HG03457 (cell line): Measurements from ENCODE around the gene ACADVL.
A peak's percentile ranks its signal among the peaks of the same experiment; 100 is the strongest.

ENCODE experiments used
- ATAC-seq: cut with Tn5 transposase; IDR thresholded peaks from one replicate; pipeline ENCODE4 v1.9.1; 2021; ENCODE audit warnings: moderate number of reproducible peaks; ENCODE audit not compliant: unreplicated experiment

The ACADVL gene

GRCh38 chr17:7191069-7191468, 28.7 kb upstream of the ACADVL start:
- ATAC-seq = no peak

DNA sequence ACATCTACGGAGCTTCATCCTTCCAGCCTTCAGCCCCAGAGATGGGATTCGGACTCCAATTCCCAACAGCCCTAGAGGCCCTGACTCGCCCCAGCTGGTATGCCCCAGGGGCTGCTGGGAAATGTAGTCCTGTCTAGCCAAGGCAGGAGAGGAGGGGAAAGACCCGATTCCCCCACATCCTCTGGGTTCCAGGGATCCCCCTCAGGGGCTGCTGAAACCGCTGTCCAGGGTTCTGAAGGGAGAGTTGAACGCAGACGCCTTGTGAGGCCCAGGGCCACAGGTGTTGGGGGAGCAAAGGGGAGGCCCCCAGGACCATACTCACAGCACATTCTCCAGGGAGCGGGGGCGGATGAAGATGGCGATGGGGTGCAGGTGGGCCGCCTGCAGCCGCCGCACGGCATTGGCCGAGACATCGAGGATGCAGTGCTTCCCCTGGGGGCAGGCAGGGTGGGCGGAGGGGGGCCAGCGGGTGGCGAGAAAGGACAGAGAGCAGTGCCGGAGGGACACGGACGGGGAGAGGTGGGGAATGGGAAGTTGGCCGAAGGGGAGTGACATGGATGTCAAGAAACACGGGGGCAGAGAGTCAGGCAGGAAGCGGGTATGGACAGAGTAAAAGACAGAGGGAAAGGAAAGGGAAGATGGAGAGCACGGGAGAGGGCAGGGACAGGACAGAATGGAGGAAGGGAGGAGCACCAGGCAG, 28.0 kb upstream of the ACADVL start:
- no peak for ATAC-seq

- no peak for ATAC-seq
Measured at GRCh38 chr17:7192271-7192937, 27.3 kb upstream of the ACADVL start.

GRCh38 chr17:7195971-7196370, 23.8 kb upstream of the ACADVL start:
- ATAC-seq = no peak

- no peak for ATAC-seq
Measured at GRCh38 chr17:7196651-7197401, 22.9 kb upstream of the ACADVL start.

DNA sequence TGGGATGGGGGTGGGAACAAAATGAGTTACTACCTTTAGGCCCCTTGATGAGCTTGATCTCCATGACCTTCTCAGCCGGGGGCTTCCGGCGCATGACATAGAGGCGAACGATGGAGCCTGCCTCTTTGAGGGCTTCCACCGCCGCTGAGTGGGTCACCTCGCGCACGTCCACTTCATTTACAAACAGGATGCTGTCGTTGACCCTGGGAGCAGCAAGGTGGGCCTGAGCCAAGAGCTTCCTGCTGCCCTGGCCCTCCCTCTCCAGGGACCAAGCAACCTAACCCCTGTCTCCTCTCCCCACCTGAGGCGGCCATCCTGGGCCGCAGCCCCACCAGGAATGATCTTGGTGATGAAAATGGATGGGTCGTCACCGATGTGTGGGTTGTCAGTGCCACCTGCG, 16.3 kb upstream of the ACADVL start:
- ATAC-seq = no peak

- ATAC-seq = no peak
Measured at GRCh38 chr17:7204336-7204735, 15.4 kb upstream of the ACADVL start.

DNA sequence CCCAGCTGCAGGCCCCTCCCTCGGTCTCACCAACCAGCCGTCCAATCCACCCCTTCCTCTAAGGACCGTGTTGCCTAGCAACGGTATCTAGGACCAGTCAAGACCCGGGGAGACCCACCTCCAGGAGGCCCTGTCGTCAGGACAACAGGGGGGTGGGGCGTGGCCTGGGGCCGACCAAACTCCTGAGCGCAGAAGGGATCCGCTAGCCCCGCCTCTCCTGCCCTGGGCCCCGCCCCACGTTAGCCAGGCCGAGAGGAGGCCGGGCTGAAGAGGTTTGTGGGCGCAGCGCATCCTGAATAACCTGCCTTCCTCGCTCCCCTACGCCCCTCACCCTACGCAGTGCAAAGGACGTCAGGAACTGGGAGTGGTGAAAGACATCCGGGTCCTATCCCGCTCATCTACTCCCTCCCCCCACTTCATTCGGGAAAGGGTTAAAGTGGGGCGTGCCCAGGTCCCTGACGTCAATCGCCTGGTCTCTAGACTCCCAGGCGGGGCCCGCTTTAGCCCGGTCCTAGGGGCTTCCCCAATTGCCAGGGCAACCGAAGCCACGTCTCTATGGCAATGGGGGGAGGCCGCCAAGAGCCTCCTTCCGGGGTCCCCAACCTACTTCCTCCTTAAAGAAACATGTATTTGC, 14.8 kb upstream of the ACADVL start:
- ATAC-seq = peak; percentile 57

- ATAC-seq = no peak
Measured at GRCh38 chr17:7205561-7205960, 14.2 kb upstream of the ACADVL start.

DNA sequence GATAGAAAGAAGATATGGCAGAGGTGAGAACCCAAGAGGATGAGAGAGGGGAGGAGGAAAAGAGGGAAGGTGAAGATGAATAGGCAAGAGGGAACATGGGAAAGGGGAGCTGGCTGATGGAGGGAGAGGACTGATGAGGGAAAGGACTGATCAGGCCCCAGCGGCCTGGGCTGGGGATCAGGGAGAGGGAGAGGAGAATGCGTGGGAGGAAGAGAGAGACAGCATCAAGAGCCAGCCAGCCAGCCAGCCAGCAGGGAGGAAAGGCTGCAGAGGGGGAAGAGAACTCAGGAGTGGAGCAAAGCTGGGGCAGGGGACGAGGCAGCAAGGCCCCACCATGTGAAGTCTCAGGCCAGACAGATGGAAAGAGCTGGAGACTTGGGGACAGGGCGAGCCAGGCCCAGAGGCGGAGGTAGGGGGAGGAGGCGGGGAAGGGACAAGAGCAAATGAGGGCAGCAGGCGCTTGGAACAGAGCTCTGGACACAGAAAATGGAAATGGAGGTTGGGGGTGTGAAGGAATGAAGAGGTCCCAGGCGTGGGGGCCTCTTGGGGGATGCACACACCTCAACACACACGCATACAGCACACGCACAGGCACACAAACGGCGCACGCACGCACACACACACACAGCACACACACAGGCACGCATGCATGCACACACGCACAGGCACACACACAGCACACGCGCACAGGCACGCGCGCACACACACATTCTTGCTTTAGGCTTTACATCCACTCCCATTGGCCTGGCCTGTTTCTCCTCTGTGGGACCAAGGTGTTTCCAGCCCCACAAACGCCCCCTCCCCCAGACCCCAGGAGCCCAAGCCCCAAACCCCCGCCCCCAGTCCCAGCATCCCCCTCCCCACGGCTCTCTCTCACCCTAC, 12.4 kb upstream of the ACADVL start:
- ATAC-seq = no peak

GRCh38 chr17:7208027-7208571, 11.6 kb upstream of the ACADVL start:
- ATAC-seq = no peak

DNA sequence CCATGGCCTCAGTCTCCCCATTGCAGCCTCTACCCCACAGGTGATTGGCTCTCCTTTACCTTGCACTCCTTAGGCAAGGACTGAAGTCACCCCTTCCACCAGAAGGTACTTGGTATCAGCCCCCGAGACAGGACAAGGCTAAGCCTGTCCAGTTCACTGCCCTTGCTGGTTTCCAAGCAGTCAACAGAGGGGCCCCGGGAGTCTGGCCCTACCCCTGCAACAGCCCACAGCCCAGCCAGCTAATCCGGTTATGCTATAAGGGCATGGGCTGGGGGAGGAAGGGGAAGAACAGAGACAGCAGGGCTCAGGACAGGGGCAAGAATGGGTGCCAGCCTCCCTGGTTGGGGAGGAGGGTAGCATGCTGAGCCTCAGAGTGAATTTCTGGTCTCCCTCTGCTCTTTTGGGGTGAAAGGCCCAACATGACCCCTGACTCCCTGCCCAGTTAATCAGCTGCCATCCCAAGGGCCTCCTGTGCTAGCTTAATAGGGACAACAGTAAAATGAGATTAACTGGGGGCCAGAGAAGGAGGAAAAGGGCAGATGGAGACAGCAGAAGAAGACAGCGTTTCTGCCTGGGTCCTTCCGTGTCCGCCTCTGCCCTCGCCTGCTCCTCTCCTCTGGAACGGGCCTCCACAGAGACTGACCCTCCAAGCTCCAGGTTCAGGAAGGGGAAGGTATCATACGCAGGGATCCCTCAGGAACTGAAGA, 10.8 kb upstream of the ACADVL start:
- ATAC-seq = no peak

DNA sequence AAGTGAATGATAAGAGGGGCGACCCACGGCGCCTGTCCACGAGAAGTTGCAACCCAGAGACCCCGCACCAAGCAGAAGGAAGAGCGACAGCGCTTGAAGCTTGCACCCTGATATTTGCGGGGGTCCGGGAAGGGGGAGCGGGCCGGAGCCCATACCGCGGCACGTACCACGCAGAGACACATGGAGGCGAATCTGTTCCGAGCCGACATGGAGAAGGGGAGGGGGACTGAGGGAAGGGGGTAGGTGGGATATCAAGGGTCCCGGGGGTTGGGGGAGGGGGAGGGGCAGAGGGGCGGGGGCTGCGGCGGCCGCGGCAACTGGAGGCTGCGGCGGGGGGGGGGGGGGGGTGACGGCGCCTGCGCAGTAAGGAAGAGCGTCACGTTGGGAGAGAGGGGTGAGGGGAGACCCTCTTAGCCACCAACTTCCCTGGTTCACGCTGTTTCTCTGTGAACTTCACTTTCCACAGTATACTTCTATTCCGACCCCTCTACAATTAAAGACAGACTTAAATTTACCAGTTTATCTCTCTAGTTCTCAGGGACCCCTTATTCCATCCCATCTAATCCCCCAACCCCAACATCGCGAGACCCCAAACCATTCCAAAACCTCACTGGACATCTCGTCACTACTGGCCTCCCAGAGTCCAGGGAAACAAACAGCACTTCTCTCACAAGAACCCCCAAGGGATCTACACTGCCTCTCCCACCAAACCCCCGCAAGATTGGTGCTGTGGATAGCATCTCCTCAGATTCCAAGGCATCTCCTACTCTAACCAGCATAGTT, 8.1 kb upstream of the ACADVL start:
- no peak for ATAC-seq

DNA sequence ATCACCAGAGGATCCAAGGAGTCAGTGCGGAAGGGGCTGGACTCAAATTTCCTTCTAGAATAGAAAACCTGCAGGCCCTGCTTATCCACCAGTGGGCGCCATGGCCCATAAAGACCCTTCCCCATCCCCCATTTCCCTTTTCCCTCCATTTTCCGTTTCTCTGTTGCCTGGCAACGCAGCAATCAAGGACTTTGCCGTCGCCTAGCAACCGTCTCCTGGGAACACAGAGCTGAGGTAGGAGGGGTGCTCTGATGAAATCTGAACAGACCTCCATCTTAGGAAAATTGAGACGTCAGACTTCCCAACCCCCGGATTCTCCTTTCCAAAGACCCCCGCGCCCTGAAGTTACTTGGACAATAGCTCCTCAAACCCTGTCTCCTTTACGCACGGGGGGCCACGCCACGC, 5.8 kb upstream of the ACADVL start:
- no peak for ATAC-seq

- ATAC-seq = peak; percentile 55
Measured at GRCh38 chr17:7214300-7215135, 5.2 kb upstream of the ACADVL start.

GRCh38 chr17:7215136-7215638, 4.6 kb upstream of the ACADVL start:
- no peak for ATAC-seq

DNA sequence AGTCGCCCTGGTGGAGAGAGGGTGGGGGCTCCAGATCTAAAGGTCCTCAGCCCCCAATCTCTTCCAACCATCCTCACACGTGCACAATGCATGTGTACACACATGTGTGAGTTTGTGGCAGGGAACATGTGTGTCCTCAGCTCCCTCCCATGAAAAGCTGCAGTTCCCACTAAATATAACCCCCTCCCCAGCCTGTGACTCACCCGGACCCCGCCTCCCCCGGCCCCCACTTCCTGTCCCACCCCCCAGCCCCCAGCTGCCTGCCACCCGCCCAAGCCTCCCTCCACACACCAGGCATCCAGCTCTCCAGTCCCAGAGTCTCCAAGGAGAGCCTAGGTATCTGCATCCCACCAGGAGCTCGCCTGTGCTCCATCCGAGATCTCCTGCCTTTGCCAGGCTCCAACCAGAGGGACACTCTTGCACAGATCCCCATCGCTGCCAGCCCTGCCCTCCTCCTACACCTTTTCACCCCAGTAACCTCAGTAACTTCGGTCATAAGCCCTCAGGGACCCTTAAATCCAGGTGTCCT, 4.0 kb upstream of the ACADVL start:
- ATAC-seq = no peak
